Myometrial cell (primary cell): ENCODE measurements around the gene AJAP1. TPM values are rescaled to one million over a fixed set of nuclear protein-coding genes. Genes with fewer than 3 reads are reported as not detected.

ENCODE experiments used
- total RNA-seq: library from RNA; depleted of rRNA; stranded (reverse); fragments of >200 nt; gene quantifications from 2 replicates; pipeline ENCODE4 v1.2.3, GENCODE V29; 2015

AJAP1 gene
- total RNA-seq: under 0.01 TPM in 2 replicates

GRCh38 chr1:4653796-4654725 is at the start of gene AJAP1:
AJAP1 (plus strand) TSS chr1:4654609; CDS start chr1:4655426, 817 bp downstream.

